Activated CD8-positive, alpha-beta T cell treated with anti-CD3 and anti-CD28 coated beads for 36 hours (primary cell): ENCODE measurements around the gene PRDM10. TPM values are rescaled to one million over a fixed set of nuclear protein-coding genes. Genes with fewer than 3 reads are reported as not detected.
"Not testable (repeated sequence)": the region's sequence is repeated elsewhere in the genome, so short reads cannot be mapped to it uniquely, and the experiment has no call there.

Source experiments
- ATAC-seq: fragments of 200-7000 bp; cut with Tn5 transposase; one replicate; pipeline ENCODE4 v1.10.0; 2021; ENCODE audit warnings: mild to moderate bottlenecking, moderate library complexity
- CTCF ChIA-PET: fragments of 350-600 bp; sonication (Branson Sonifier 250); formaldehyde crosslinking; loops from one replicate; lab custom pipeline; 2021; ENCODE audit warnings: antibody characterized with exemption; lab: Charles Lee
- POLR2A ChIA-PET: fragments of 350-600 bp; sonication (Branson Sonifier 250); formaldehyde crosslinking; loops from one replicate; lab custom pipeline; 2021; ENCODE audit warnings: antibody characterized with exemption; lab: Charles Lee
- DNase-seq: peaks from one replicate; pipeline ENCODE4 v3.0.0-alpha.2; 2020
- H3K27ac Mint-ChIP-seq: one replicate; pipeline ENCODE4 v1.8.0; 2021; ENCODE audit warnings: mild to moderate bottlenecking, mixed read lengths
- H3K27me3 Mint-ChIP-seq: one replicate; pipeline ENCODE4 v1.8.0; 2021; ENCODE audit warnings: mixed read lengths
- H3K36me3 Mint-ChIP-seq: one replicate; pipeline ENCODE4 v1.8.0; 2021; ENCODE audit warnings: low read depth, mixed read lengths
- H3K4me1 Mint-ChIP-seq: one replicate; pipeline ENCODE4 v1.8.0; 2021; ENCODE audit warnings: low read depth, mixed read lengths
- H3K4me3 Mint-ChIP-seq: one replicate; pipeline ENCODE4 v1.8.0; 2021; ENCODE audit warnings: mild to moderate bottlenecking, moderate library complexity, mixed read lengths
- H3K9me3 Mint-ChIP-seq: one replicate; pipeline ENCODE4 v1.8.0; 2021; ENCODE audit warnings: mixed read lengths
- intact Hi-C: fragments of 100-400 bp; cut with micrococcal nuclease; formaldehyde crosslinking; loops from one replicate; pipeline ENCODE4 v1.10.0; 2022
- total RNA-seq, 2 experiments: library from RNA; stranded (reverse); gene quantifications; one replicate each; pipeline ENCODE4 v1.2.3, GENCODE V29; 2021
- TF ChIP-seq, protein P1 (sequence below): fragments of 200-600 bp; IDR thresholded peaks from one replicate; pipeline ENCODE4 v1.8.0; 2022; ENCODE audit warnings: antibody characterized with exemption, mild to moderate bottlenecking

The PRDM10 gene
- total RNA-seq, 2 experiments from 2014 or later = 15.6 to 18.8 TPM

DNA sequence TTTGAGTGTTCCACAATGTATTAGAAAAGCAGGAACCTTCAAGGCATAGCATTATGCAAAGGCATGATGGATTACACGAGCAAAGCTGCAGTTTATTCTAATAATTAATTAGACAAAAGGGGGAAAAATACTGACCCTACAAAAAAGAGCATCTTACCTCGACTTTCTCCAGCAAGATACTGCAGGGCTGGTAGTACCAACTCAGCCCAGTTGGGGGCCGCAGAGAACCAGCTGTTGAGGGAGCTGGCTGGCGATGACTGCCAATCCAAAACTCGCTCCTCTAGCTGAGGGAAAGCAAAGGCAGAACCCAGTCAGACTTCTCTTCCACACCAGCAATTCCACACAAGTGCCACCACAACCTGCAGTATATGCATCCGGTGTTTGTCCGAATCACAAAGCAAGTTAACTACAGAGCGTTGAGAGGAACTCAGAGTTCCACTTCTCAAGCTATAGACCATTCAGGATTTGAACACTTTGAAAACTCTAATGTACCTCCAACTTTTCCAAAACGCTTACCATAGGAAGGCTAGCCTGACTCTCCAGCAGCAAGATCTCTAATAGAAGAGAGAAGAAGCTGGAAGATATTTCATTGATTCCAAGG, 121.0 kb downstream of the PRDM10 start:
- Mint-ChIP-seq H3K27ac (no peak overlapping the region), H3K36me3 (peaks cover 61% of the 10 kb centered on the region), H3K9me3 (no peaks in the 10 kb centered on the region), H3K27me3 (no peaks in the 10 kb centered on the region), H3K4me3 (no peak overlapping the region), H3K4me1 (no peaks in the 10 kb centered on the region)
- intact Hi-C loops = no loop called here
- POLR2A ChIA-PET = interaction anchor here (1.1 to 1.5 kb wide), 2 partner anchors 9 to 205 kb away, joined by 3 to 5 read pairs; no protein-coding TSS in a partner anchor
- CTCF ChIA-PET = interaction anchor here (0.6 to 3.4 kb wide), 12 partner anchors 9 to 1446 kb away, joined by 3 to 13 read pairs (median 4); no protein-coding TSS in a partner anchor
- TF ChIP-seq, protein P1, sequence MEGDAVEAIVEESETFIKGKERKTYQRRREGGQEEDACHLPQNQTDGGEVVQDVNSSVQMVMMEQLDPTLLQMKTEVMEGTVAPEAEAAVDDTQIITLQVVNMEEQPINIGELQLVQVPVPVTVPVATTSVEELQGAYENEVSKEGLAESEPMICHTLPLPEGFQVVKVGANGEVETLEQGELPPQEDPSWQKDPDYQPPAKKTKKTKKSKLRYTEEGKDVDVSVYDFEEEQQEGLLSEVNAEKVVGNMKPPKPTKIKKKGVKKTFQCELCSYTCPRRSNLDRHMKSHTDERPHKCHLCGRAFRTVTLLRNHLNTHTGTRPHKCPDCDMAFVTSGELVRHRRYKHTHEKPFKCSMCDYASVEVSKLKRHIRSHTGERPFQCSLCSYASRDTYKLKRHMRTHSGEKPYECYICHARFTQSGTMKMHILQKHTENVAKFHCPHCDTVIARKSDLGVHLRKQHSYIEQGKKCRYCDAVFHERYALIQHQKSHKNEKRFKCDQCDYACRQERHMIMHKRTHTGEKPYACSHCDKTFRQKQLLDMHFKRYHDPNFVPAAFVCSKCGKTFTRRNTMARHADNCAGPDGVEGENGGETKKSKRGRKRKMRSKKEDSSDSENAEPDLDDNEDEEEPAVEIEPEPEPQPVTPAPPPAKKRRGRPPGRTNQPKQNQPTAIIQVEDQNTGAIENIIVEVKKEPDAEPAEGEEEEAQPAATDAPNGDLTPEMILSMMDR = peak; percentile 61
- DNase-seq (peak; percentile 59), ATAC-seq (peak; percentile 82)

DNA sequence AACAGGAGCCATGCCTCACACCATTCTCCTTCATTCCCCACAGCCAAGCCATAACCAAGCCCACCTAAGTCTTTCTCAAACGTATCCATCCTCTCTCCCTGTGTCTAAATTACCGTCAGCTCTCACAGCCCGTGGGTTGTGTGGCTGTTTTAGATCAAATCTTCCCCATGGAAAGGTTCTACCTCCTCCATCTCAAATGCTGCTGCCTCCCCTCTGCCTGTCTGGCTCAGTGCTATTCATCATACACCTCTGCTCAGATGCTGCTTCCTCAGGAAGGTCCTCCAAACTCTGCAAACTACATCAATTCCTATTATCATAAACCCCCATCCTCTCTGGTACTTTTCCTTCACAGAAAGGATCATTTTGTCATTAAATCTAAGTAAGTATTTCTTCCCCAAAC, 122.3 kb downstream of the PRDM10 start:
- TF ChIP-seq, protein P1 = no peak
- Mint-ChIP-seq H3K9me3 (no peaks in the 10 kb centered on the region), H3K27ac (no peak overlapping the region), H3K4me1 (no peaks in the 10 kb centered on the region), H3K36me3 (peaks cover 54% of the 10 kb centered on the region), H3K27me3 (no peaks in the 10 kb centered on the region), H3K4me3 (no peak overlapping the region)
- intact Hi-C loops = no loop called here
- ATAC-seq (no peak), DNase-seq (no peak)
- POLR2A ChIA-PET = no interaction called here
- CTCF ChIA-PET = interaction anchor here (3.4 kb wide), 1 partner anchor 252 kb away, joined by 13 read pairs; no protein-coding TSS in a partner anchor

DNA sequence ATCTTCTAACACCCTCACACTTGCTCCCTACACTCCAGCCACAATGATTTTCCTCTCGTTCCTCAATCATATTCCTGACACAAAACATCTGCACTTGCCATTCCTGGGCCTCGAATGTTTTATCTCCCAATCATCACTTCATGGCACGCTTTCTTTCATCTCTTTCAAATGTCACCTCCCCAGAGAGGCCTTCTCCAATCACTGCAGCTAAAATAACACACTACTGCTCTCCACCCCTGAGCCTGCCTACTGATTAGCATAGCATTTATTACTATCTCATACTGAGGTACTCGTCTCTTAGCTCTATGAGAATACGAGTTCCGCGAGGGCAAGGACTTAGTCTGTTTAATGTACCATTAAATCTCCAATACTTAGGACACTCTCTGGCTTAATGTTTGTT, 130.7 kb downstream of the PRDM10 start:
- CTCF ChIA-PET = interaction anchor here (1.0 kb wide), 1 partner anchor 9 kb away, joined by 3 read pairs; no protein-coding TSS in a partner anchor

DNA sequence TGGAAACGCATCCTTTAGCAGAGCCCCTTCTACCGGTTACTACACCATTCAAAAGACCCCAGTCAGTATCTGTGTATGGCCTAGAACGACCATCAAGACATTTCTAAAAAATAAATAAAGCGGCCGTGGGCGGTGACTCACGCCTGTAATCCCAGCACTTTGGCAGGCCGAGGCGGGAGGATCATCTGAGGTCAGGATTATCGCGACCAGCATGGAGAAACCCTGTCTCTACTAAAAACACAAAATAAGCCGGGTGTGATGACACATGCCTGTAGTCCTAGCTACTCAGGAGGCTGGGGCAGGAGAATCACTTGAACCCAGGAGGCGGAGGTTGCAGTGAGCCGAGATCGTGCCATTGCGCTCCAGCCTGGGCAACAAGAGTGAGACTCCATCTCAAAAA, 134.0 kb downstream of the PRDM10 start:
- POLR2A ChIA-PET = interaction anchor here (0.7 kb wide), 1 partner anchor 323 kb away, joined by 3 read pairs; no protein-coding TSS in a partner anchor
- peaks cover 60% of the 10 kb centered on the region for H3K36me3 Mint-ChIP-seq
- H3K27ac Mint-ChIP-seq, H3K27me3 Mint-ChIP-seq, intact Hi-C loops, CTCF ChIA-PET, DNase-seq, H3K9me3 Mint-ChIP-seq, ATAC-seq, H3K4me3 Mint-ChIP-seq, H3K4me1 Mint-ChIP-seq: not testable (repeated sequence)

More for the DNA sequence above, 130.7 kb downstream of the PRDM10 start:
- H3K36me3 Mint-ChIP-seq = peaks cover 50% of the 10 kb centered on the region
- H3K27ac Mint-ChIP-seq = no peak overlapping the region
- intact Hi-C loops = no loop called here
- no peak for DNase-seq
- ATAC-seq = no peak
- TF ChIP-seq, protein P1 = no peak
- H3K9me3 Mint-ChIP-seq = no peaks in the 10 kb centered on the region
- H3K4me1 Mint-ChIP-seq = peaks cover 3% of the 10 kb centered on the region
- no peaks in the 10 kb centered on the region for H3K27me3 Mint-ChIP-seq
- POLR2A ChIA-PET = no interaction called here
- no peak overlapping the region for H3K4me3 Mint-ChIP-seq

DNA sequence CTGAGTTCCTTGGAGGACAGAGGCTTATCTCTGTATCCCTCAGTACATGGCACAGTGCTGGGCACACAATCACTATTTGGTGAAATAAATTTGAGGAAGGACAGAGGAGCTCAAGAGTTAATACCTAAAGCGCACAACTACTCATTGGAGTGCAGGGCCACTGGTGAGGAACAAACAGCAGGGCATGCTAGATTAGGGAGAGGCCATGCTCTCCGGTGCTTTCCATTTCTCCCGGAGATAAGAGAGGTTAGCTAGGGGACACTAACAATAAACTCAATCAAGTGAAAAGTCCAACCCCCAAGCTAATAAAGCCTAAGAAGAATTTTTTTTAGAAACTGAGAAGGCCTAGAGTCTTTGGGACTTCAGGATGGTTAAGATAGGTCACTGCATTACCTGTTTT, 136.3 kb downstream of the PRDM10 start:
- no peak for DNase-seq
- no peak overlapping the region for H3K4me3 Mint-ChIP-seq
- intact Hi-C loops = no loop called here
- ATAC-seq = no peak
- peaks cover 66% of the 10 kb centered on the region for H3K36me3 Mint-ChIP-seq
- ChIA-PET CTCF (interaction anchor here (1.0 kb wide), 1 partner anchor 266 kb away, joined by 3 read pairs; no protein-coding TSS in a partner anchor), POLR2A (no interaction called here)
- TF ChIP-seq, protein P1 = no peak
- H3K27ac Mint-ChIP-seq = peak overlapping the region; percentile 31
- H3K4me1 Mint-ChIP-seq = peaks cover 22% of the 10 kb centered on the region
- H3K9me3 Mint-ChIP-seq = no peaks in the 10 kb centered on the region
- no peaks in the 10 kb centered on the region for H3K27me3 Mint-ChIP-seq
